Measurements from ENCODE around the gene MYBPC1. TPM values are rescaled to one million over a fixed set of nuclear protein-coding genes. Genes with fewer than 3 reads are reported as not detected.

The MYBPC1 gene
- total and polyA plus RNA-seq, 2 donors, result 4.6 to 10.6 TPM

DNA sequence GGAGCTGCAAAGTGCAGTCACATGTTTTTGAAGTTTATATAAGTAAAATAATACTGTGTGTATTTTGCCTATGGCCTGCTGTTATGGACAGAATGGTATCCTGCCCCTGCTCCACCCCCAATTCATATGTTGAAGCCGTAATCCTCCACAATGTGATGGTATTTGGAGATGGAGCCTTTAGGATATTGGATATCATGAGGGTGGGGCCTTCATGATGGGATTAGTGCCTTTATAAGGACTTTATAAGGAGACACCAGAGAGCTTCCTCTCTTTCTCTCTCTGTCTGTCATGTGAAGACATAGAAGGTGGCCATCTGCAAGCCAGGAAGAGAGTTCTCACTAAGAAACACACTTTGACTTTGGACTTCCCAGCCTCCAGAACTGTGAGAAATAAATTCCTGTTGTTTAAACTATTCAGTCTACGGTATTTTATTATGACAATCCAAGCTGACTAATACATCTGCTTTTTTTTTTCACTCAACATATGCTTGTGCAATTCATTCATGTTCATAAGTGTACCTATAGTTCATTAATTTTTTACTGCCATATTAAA is 99.6 kb downstream of the MYBPC1 start:
- H3K36me3 ChIP-seq (ENCODE audit: control insufficient read depth in 2 of 2, insufficient read depth in 2 of 2, low read length in 1 of 2), result no peaks in the 10 kb centered on the region
- no peak overlapping the region for H3K27ac ChIP-seq (ENCODE audit: low read depth in 1 of 2, low read length in 1 of 2)
- H3K4me3 ChIP-seq (ENCODE audit: low read length in 2 of 2), result no peak overlapping the region
- WGBS, result 98% methylated on average over 2 of the region's 2 CpGs
- H3K4me1 ChIP-seq (ENCODE audit: control insufficient read depth in 2 of 2, insufficient read depth in 2 of 2, low read length in 2 of 2), result peaks cover 5 to 11% of the 10 kb centered on the region in 2 donors
- H3K9me3 ChIP-seq (ENCODE audit: control insufficient read depth in 2 of 2, insufficient read depth in 1 of 2, low read length in 1 of 2), result no peaks in the 10 kb centered on the region
- DNase-seq (ENCODE audit: low read depth in 6 of 9, low spot score in 9 of 9), result no peak
- peaks cover 0 to 6% of the 10 kb centered on the region in 2 donors for H3K27me3 ChIP-seq (ENCODE audit: control insufficient read depth in 2 of 2, insufficient read depth in 1 of 2, low read length in 1 of 2)

GRCh38 chr12:101694986-101695385 is 100.2 kb downstream of the MYBPC1 start:
- H3K4me3 ChIP-seq (ENCODE audit: low read length in 2 of 2), result no peak overlapping the region
- H3K27me3 ChIP-seq (ENCODE audit: control insufficient read depth in 2 of 2, insufficient read depth in 1 of 2, low read length in 1 of 2), result peaks cover 0 to 6% of the 10 kb centered on the region in 2 donors
- peaks cover 5 to 11% of the 10 kb centered on the region in 2 donors for H3K4me1 ChIP-seq (ENCODE audit: control insufficient read depth in 2 of 2, insufficient read depth in 2 of 2, low read length in 2 of 2)
- 97% methylated on average over 2 of the region's 2 CpGs for WGBS
- H3K36me3 ChIP-seq (ENCODE audit: control insufficient read depth in 2 of 2, insufficient read depth in 2 of 2, low read length in 1 of 2), result no peaks in the 10 kb centered on the region
- H3K27ac ChIP-seq (ENCODE audit: low read depth in 1 of 2, low read length in 1 of 2), result no peak overlapping the region
- DNase-seq (ENCODE audit: low read depth in 6 of 9, low spot score in 9 of 9), result no peak
- no peaks in the 10 kb centered on the region for H3K9me3 ChIP-seq (ENCODE audit: control insufficient read depth in 2 of 2, insufficient read depth in 1 of 2, low read length in 1 of 2)

DNA sequence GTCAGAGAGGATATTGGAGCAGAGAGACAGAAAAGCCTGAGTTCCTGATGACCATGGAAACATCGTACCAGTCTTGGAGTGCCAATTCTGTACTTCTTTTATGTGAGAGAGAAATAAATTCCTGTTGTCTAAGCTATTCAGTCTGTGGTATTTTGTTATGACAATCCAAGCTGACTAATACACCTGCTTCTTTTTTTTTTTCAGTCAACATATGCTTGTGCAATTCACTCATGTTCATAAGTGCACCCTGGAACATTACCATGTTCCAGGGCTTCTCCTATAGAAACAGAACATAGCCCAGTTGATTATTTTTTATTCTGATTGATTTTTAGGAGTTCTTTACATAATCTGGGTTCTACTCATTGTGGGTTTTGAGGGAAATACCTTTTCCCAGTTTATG is 100.9 kb downstream of the MYBPC1 start:
- no peak overlapping the region for H3K27ac ChIP-seq (ENCODE audit: low read depth in 1 of 2, low read length in 1 of 2)
- whole genome bisulfite sequencing, result 99% methylated on average over 1 of the region's 1 CpG

DNA sequence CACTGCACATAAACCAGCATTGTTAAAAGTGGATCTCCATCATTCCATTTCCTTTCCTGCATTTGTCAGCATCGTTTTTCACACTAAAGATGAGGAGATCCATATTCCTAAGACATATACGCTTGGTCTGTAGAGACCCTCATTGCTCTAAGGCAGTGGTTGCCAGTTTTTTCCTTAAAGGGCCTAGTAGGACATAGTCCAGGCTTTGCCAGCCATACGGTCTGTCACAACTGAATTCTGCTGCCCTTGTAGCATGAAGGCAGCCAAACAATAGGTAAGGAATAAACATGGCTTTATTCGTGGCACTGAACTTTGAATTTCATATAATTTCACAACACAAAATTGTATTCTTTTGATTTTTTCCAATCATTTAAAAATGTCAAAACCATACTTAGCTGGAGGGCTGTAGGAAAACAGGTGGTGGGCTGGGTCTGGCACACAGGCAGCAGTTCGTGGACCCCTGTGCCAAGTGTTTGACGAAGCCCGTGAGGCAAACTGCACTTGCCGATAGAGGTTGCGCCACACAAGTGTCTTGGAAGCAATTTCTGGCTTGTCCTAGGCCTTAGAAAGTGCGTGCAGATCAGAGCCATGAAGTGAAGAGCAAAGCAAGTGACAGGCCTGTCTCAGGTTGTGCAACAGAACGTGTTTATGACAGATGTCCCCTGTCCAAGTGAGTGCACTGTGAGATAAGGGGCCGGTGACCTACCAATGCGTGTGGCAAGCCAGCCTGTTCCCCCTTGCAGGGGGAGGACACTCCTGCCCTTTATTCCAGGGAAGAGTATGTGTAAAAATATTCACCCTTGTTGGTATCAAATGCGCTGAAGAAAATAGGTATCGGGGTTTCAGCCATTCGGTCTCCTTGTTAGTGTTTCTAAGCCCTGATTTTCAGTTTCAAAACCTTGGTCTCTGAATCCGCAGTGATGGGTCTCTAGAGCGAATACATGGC is 101.8 kb downstream of the MYBPC1 start:
- Histone ChIP-seq H3K36me3 (ENCODE audit: control insufficient read depth in 2 of 2, insufficient read depth in 2 of 2, low read length in 1 of 2) (no peaks in the 10 kb centered on the region), H3K4me1 (ENCODE audit: control insufficient read depth in 2 of 2, insufficient read depth in 2 of 2, low read length in 2 of 2) (peaks cover 5 to 11% of the 10 kb centered on the region in 2 donors), H3K27ac (ENCODE audit: low read depth in 1 of 2, low read length in 1 of 2) (peak overlapping the region in 1 of 2 donors; percentile 56), H3K9me3 (ENCODE audit: control insufficient read depth in 2 of 2, insufficient read depth in 1 of 2, low read length in 1 of 2) (no peaks in the 10 kb centered on the region), H3K27me3 (ENCODE audit: control insufficient read depth in 2 of 2, insufficient read depth in 1 of 2, low read length in 1 of 2) (peaks cover 0 to 6% of the 10 kb centered on the region in 2 donors), H3K4me3 (ENCODE audit: low read length in 2 of 2) (peak overlapping the region; percentile 65 to 89)
- DNase-seq (ENCODE audit: low read depth in 6 of 9, low spot score in 9 of 9), result peak in 3 of 9 donors; percentile 12 to 28 (median 15)
- WGBS, result 50% methylated on average over 18 of the region's 18 CpGs

More for the DNA sequence above, 100.9 kb downstream of the MYBPC1 start:
- H3K36me3 ChIP-seq (ENCODE audit: control insufficient read depth in 2 of 2, insufficient read depth in 2 of 2, low read length in 1 of 2), result no peaks in the 10 kb centered on the region
- H3K4me1 ChIP-seq (ENCODE audit: control insufficient read depth in 2 of 2, insufficient read depth in 2 of 2, low read length in 2 of 2), result peaks cover 5 to 11% of the 10 kb centered on the region in 2 donors
- DNase-seq (ENCODE audit: low read depth in 6 of 9, low spot score in 9 of 9), result no peak
- H3K27me3 ChIP-seq (ENCODE audit: control insufficient read depth in 2 of 2, insufficient read depth in 1 of 2, low read length in 1 of 2), result peaks cover 0 to 6% of the 10 kb centered on the region in 2 donors
- H3K4me3 ChIP-seq (ENCODE audit: low read length in 2 of 2), result no peak overlapping the region
- no peaks in the 10 kb centered on the region for H3K9me3 ChIP-seq (ENCODE audit: control insufficient read depth in 2 of 2, insufficient read depth in 1 of 2, low read length in 1 of 2)

- Histone ChIP-seq H3K4me3 (ENCODE audit: low read length in 2 of 2) (peak within 1 kb of the TSS; percentile 65 to 89), H3K36me3 (ENCODE audit: control insufficient read depth in 2 of 2, insufficient read depth in 2 of 2, low read length in 1 of 2) (no peaks in the 10 kb centered on the region), H3K27me3 (ENCODE audit: control insufficient read depth in 2 of 2, insufficient read depth in 1 of 2, low read length in 1 of 2) (peaks cover 0 to 6% of the 10 kb centered on the region in 2 donors), H3K9me3 (ENCODE audit: control insufficient read depth in 2 of 2, insufficient read depth in 1 of 2, low read length in 1 of 2) (no peaks in the 10 kb centered on the region), H3K4me1 (ENCODE audit: control insufficient read depth in 2 of 2, insufficient read depth in 2 of 2, low read length in 2 of 2) (peaks cover 5 to 11% of the 10 kb centered on the region in 2 donors), H3K27ac (ENCODE audit: low read depth in 1 of 2, low read length in 1 of 2) (peak within 1 kb of the TSS in 1 of 2 donors; percentile 81)
- under 1% methylated on average over 80 of the region's 80 CpGs for WGBS
- DNase-seq (ENCODE audit: low read depth in 6 of 9, low spot score in 9 of 9), result peak in 7 of 9 donors; percentile 27 to 67 (median 42)
These were observed 102.6 kb downstream of the MYBPC1 start, which contains the start of gene CHPT1 for GRCh38 chr12:101697197-101697929. Gene CHPT1 (plus strand): TSS chr12:101697640. CDS start chr12:101697862, 222 bp downstream.

GRCh38 chr12:101697930-101698799 is 103.4 kb downstream of the MYBPC1 start:
- peak in 4 of 9 donors; percentile 4 to 43 (median 18) for DNase-seq (ENCODE audit: low read depth in 6 of 9, low spot score in 9 of 9)
- peaks cover 5 to 11% of the 10 kb centered on the region in 2 donors for H3K4me1 ChIP-seq (ENCODE audit: control insufficient read depth in 2 of 2, insufficient read depth in 2 of 2, low read length in 2 of 2)
- WGBS, result under 1% methylated on average over 67 of the region's 67 CpGs
- H3K36me3 ChIP-seq (ENCODE audit: control insufficient read depth in 2 of 2, insufficient read depth in 2 of 2, low read length in 1 of 2), result no peaks in the 10 kb centered on the region
- H3K27me3 ChIP-seq (ENCODE audit: control insufficient read depth in 2 of 2, insufficient read depth in 1 of 2, low read length in 1 of 2), result peaks cover 0 to 6% of the 10 kb centered on the region in 2 donors
- no peaks in the 10 kb centered on the region for H3K9me3 ChIP-seq (ENCODE audit: control insufficient read depth in 2 of 2, insufficient read depth in 1 of 2, low read length in 1 of 2)
- peak overlapping the region in 1 of 2 donors; percentile 81 for H3K27ac ChIP-seq (ENCODE audit: low read depth in 1 of 2, low read length in 1 of 2)
- H3K4me3 ChIP-seq (ENCODE audit: low read length in 2 of 2), result peak overlapping the region; percentile 58 to 89

DNA sequence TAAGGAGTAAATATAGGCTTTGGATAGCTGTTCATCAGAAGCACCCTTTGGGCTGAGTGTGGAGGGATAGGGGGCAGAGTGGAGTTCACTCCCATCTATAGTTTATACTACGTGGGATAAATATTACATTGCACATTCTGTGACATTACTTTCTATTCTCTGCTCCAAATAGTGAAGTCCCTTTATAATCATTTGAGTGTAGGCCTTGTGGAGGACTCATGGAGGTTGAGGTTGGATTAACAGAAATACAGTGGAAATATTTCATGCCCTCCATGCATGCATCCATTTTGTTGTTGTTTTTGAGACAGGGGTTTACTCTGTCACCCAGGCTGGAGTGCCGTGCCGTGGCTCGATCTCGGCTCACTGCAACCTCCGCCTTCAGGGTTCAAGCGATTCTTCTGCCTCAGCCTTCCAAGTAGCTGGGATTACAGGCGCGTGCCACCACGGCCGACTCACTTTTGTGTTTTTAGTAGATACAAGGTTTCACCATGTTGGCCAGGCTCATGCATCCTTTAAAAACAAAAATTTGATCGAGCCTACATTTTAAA is 104.1 kb downstream of the MYBPC1 start:
- no peak for DNase-seq (ENCODE audit: low read depth in 6 of 9, low spot score in 9 of 9)
- Histone ChIP-seq H3K4me1 (ENCODE audit: control insufficient read depth in 2 of 2, insufficient read depth in 2 of 2, low read length in 2 of 2) (peaks cover 5 to 11% of the 10 kb centered on the region in 2 donors), H3K36me3 (ENCODE audit: control insufficient read depth in 2 of 2, insufficient read depth in 2 of 2, low read length in 1 of 2) (no peaks in the 10 kb centered on the region), H3K27ac (ENCODE audit: low read depth in 1 of 2, low read length in 1 of 2) (no peak overlapping the region), H3K4me3 (ENCODE audit: low read length in 2 of 2) (peak overlapping the region; percentile 58 to 89), H3K9me3 (ENCODE audit: control insufficient read depth in 2 of 2, insufficient read depth in 1 of 2, low read length in 1 of 2) (no peaks in the 10 kb centered on the region), H3K27me3 (ENCODE audit: control insufficient read depth in 2 of 2, insufficient read depth in 1 of 2, low read length in 1 of 2) (peaks cover 0 to 6% of the 10 kb centered on the region in 2 donors)
- WGBS, result 91% methylated on average over 12 of the region's 12 CpGs

DNA sequence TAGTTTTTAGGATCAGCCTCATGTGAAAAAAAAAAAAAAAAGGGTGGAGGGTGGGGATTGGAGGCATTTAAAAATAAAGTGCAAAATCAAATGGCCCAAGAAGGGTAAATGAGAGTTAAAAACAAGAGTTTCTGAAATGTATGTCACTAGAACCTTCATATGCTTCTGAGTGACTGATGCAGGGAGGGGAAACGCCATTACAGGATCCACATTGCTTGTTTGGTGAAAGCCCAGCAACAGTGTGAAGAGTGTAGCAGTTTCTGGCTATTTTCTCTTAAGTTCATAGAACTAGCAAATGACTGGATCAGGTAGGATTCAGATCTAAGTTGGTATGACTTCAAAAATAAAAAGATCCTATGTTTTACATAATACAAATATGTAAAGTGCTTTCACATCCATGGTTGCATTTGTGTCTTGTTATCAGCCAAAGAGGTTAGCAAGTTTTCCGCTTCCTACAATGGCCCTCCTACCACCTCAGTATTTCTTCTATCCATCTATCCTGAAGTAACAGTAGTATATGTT is 105.6 kb downstream of the MYBPC1 start:
- no peak overlapping the region for H3K4me3 ChIP-seq (ENCODE audit: low read length in 2 of 2)
- H3K27ac ChIP-seq (ENCODE audit: low read depth in 1 of 2, low read length in 1 of 2), result no peak overlapping the region
- no peaks in the 10 kb centered on the region for H3K36me3 ChIP-seq (ENCODE audit: control insufficient read depth in 2 of 2, insufficient read depth in 2 of 2, low read length in 1 of 2)
- no peak for DNase-seq (ENCODE audit: low read depth in 6 of 9, low spot score in 9 of 9)
- H3K4me1 ChIP-seq (ENCODE audit: control insufficient read depth in 2 of 2, insufficient read depth in 2 of 2, low read length in 2 of 2), result peaks cover 5 to 11% of the 10 kb centered on the region in 2 donors
- peaks cover 0 to 6% of the 10 kb centered on the region in 2 donors for H3K27me3 ChIP-seq (ENCODE audit: control insufficient read depth in 2 of 2, insufficient read depth in 1 of 2, low read length in 1 of 2)
- no peaks in the 10 kb centered on the region for H3K9me3 ChIP-seq (ENCODE audit: control insufficient read depth in 2 of 2, insufficient read depth in 1 of 2, low read length in 1 of 2)
- 96% methylated on average over 2 of the region's 2 CpGs for WGBS
